Panc1 (cell line): ENCODE results near the gene S100A2.

Source experiments
- SIN3A ChIP-seq: IDR thresholded peaks from 2 replicates; pipeline ENCODE4 v1.6.1; 2012; ENCODE audit warnings: low read depth, mild to moderate bottlenecking, low read length, moderate library complexity, borderline replicate concordance; ENCODE audit not compliant: insufficient read depth
- TF ChIP-seq, protein P1 (sequence below): fragments of 450-650 bp; IDR thresholded peaks from 2 replicates; pipeline ENCODE4 v1.5.1; 2017; ENCODE audit warnings: mild to moderate bottlenecking

DNA sequence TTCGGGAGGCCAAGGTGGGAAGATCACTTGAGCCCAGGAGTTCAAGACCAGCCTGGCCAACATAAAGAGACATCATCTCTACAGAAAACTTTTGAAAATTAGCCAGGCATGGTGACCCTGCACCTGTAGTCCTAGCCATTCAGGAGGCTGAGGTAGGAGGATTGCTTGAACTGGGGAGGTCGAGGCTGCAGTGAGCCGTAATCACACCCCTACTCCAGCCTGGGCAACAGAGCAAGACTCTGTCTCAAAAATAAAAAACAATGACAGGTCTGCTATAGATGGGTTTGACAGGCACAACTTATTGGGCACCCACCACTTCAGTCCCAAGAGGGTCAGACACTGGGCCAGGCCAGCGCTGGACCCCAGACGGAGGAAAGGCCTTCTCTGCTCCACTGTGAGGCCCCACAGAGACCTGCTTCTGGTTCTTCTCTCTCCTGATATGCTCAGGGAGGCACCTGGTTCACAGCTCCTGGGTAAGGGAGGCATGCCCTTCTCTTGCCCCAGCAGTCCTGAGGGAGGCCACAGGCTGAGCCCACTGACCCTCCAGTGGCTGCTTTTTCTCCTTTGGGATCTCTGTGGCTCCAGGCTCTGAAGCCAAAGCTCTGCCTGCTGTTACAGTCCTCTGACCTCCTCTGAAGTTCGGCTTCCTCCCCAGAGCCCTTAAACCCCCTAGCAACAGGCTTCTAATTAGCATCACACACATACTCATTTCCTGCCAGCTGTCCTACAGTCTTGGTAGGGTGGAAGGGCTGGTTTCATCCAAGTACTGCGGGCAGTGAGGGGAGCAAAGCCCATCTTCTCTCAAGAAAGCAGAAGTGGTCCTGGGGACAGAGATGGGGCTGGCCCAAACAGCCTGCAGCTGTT is 32.9 kb upstream of the S100A2 start:
- TF ChIP-seq, protein P1, sequence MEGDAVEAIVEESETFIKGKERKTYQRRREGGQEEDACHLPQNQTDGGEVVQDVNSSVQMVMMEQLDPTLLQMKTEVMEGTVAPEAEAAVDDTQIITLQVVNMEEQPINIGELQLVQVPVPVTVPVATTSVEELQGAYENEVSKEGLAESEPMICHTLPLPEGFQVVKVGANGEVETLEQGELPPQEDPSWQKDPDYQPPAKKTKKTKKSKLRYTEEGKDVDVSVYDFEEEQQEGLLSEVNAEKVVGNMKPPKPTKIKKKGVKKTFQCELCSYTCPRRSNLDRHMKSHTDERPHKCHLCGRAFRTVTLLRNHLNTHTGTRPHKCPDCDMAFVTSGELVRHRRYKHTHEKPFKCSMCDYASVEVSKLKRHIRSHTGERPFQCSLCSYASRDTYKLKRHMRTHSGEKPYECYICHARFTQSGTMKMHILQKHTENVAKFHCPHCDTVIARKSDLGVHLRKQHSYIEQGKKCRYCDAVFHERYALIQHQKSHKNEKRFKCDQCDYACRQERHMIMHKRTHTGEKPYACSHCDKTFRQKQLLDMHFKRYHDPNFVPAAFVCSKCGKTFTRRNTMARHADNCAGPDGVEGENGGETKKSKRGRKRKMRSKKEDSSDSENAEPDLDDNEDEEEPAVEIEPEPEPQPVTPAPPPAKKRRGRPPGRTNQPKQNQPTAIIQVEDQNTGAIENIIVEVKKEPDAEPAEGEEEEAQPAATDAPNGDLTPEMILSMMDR: no peak
- no peak for TF ChIP-seq SIN3A
